ENCODE results near the gene DNAJB1.

Gene DNAJB1

DNA sequence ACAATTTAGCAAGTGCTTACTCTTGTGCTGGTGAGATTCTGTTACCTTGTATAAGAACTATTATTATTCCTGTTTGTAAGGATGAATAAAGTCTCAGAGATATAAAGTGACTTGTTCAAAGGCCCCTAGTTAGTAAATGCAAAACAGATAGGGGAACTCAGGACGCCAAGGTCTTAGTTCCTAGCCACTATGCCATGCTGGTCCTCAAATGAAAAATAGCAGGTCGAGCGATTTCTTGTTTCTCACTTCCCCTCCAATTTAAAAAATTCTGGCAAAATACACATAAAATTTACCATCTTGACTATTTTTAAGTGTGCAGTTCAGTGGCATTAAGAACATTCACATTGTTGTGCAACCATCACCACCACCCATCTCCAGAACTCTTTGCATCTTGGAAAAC, 12.3 kb upstream of the DNAJB1 start:
- H4K20me1 ChIP-seq (ENCODE audit: insufficient read depth, low read length, poor library complexity, severe bottlenecking): peaks cover 16% of the 10 kb centered on the region
- H2AFZ ChIP-seq (ENCODE audit: low read length): no peak overlapping the region
- H3K9me3 ChIP-seq (ENCODE audit: insufficient read depth, low read depth, low read length): no peaks in the 10 kb centered on the region
- no peaks in the 10 kb centered on the region for H3F3A ChIP-seq (ENCODE audit: low read depth)
- H3K9me2 ChIP-seq (replicated peaks; ENCODE audit: low read depth, low read length): no peaks in the 10 kb centered on the region
- peak overlapping the region; percentile 75 for H3K4me2 ChIP-seq (ENCODE audit: low read depth, low read length, poor library complexity, severe bottlenecking)
- peak overlapping the region; percentile 89 for H3K4me3 ChIP-seq (ENCODE audit: low read length, poor library complexity, severe bottlenecking)
- no peaks in the 10 kb centered on the region for H3K27me3 ChIP-seq (ENCODE audit: insufficient read depth, low read length, poor library complexity, severe bottlenecking)
- H3K79me2 ChIP-seq (ENCODE audit: insufficient read depth, low read length): peaks cover 48% of the 10 kb centered on the region
- peak overlapping the region; percentile 73 for H3K9ac ChIP-seq (ENCODE audit: low read depth, low read length, poor library complexity, severe bottlenecking)
- TF ChIP-seq, protein P1, sequence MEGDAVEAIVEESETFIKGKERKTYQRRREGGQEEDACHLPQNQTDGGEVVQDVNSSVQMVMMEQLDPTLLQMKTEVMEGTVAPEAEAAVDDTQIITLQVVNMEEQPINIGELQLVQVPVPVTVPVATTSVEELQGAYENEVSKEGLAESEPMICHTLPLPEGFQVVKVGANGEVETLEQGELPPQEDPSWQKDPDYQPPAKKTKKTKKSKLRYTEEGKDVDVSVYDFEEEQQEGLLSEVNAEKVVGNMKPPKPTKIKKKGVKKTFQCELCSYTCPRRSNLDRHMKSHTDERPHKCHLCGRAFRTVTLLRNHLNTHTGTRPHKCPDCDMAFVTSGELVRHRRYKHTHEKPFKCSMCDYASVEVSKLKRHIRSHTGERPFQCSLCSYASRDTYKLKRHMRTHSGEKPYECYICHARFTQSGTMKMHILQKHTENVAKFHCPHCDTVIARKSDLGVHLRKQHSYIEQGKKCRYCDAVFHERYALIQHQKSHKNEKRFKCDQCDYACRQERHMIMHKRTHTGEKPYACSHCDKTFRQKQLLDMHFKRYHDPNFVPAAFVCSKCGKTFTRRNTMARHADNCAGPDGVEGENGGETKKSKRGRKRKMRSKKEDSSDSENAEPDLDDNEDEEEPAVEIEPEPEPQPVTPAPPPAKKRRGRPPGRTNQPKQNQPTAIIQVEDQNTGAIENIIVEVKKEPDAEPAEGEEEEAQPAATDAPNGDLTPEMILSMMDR (conservative IDR thresholded peaks at IDR 0.05; ENCODE audit: low read length): no peak
- TF ChIP-seq EZH2phosphoT487 (IDR thresholded peaks at IDR 0.05; ENCODE audit: borderline replicate concordance): no peak
- H3K36me3 ChIP-seq (ENCODE audit: insufficient read depth, low read length): no peaks in the 10 kb centered on the region
- H3K4me1 ChIP-seq (ENCODE audit: insufficient read depth, low read length, poor library complexity, severe bottlenecking): peaks cover 9% of the 10 kb centered on the region

DNA sequence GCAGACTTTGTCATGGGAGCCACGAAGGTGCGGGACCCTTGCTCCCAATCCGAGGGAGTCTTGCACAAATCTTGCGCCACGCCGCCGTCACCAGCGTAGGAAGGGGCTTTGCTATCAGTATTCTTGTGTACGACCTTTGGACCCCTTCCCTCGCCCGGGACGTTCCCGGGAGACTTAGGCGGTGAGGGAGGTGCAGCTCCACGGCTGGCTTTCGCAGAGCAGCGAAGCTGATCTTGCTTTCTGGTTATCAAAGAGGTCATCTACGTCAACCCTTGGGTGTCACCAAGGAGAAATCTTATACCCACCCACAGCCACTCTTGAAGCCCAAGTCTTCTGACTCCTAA, 11.8 kb upstream of the DNAJB1 start:
- Histone ChIP-seq H3K4me2 (ENCODE audit: low read depth, low read length, poor library complexity, severe bottlenecking) (peak overlapping the region; percentile 75), H2AFZ (ENCODE audit: low read length) (peak overlapping the region; percentile 77), H4K20me1 (ENCODE audit: insufficient read depth, low read length, poor library complexity, severe bottlenecking) (peaks cover 16% of the 10 kb centered on the region), H3K9ac (ENCODE audit: low read depth, low read length, poor library complexity, severe bottlenecking) (peak overlapping the region; percentile 73), H3K79me2 (ENCODE audit: insufficient read depth, low read length) (peaks cover 48% of the 10 kb centered on the region), H3K4me3 (ENCODE audit: low read length, poor library complexity, severe bottlenecking) (peak overlapping the region; percentile 89), H3K36me3 (ENCODE audit: insufficient read depth, low read length) (no peaks in the 10 kb centered on the region), H3K27me3 (ENCODE audit: insufficient read depth, low read length, poor library complexity, severe bottlenecking) (no peaks in the 10 kb centered on the region), H3K9me2 (replicated peaks; ENCODE audit: low read depth, low read length) (no peaks in the 10 kb centered on the region), H3F3A (ENCODE audit: low read depth) (no peaks in the 10 kb centered on the region), H3K9me3 (ENCODE audit: insufficient read depth, low read depth, low read length) (no peaks in the 10 kb centered on the region), H3K4me1 (ENCODE audit: insufficient read depth, low read length, poor library complexity, severe bottlenecking) (peaks cover 9% of the 10 kb centered on the region)
- TF ChIP-seq EZH2phosphoT487 (IDR thresholded peaks at IDR 0.05; ENCODE audit: borderline replicate concordance): no peak
- TF ChIP-seq, protein P1 (conservative IDR thresholded peaks at IDR 0.05; ENCODE audit: low read length): no peak

DNA sequence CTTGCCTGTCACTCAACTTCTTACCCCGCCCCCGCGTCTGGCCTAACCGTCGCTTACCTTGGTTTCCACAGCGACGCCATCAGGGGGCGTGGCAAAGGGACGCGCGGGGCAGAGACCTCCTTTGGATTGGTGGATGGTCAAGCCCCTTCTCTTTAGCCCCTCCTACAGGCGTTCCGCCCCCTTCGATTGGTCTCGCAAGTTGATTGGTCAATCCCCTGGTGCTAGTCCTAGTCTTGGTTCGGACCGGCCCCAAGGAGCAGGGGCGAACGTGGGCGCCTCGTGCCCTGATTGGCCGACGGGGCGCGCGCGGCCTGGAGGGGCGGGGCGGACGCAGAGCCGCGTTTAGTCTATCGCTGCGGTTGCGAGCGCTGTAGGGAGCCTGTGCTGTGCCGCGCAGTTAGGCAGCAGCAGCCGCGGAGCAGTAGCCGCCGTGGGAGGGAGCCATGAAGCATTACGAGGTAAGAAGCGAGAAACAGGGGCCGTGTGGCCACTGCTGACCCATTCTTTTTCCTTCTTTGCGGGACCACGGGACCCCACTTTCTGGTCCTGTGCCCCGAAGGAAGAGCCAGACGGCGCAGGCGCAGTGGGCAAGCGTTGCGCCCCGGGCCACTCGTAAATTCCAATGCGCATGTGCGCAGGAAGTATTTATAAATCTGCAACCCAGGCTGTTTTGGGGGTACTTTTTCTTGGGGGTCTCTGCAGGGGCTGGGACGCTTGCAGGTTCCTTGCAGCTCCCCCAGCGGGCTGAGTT, 11.2 kb upstream of the DNAJB1 start, which contains the start of gene TECR:
Gene TECR, plus strand, starts transcription at position 341 of the 751 bp plus-strand sequence. Its CDS starts 103 bp downstream, at position 444.
- H3K9ac ChIP-seq (ENCODE audit: low read depth, low read length, poor library complexity, severe bottlenecking): peak within 1 kb of the TSS; percentile 73
- H3K4me1 ChIP-seq (ENCODE audit: insufficient read depth, low read length, poor library complexity, severe bottlenecking): peaks cover 9% of the 10 kb centered on the region
- TF ChIP-seq EZH2phosphoT487 (IDR thresholded peaks at IDR 0.05; ENCODE audit: borderline replicate concordance): no peak
- TF ChIP-seq, protein P1 (conservative IDR thresholded peaks at IDR 0.05; ENCODE audit: low read length): no peak
- H3K9me3 ChIP-seq (ENCODE audit: insufficient read depth, low read depth, low read length): no peaks in the 10 kb centered on the region
- H2AFZ ChIP-seq (ENCODE audit: low read length): peak within 1 kb of the TSS; percentile 81
- no peaks in the 10 kb centered on the region for H3K9me2 ChIP-seq (replicated peaks; ENCODE audit: low read depth, low read length)
- H3K79me2 ChIP-seq (ENCODE audit: insufficient read depth, low read length): peaks cover 42% of the 10 kb centered on the region
- peak within 1 kb of the TSS; percentile 89 for H3K4me3 ChIP-seq (ENCODE audit: low read length, poor library complexity, severe bottlenecking)
- peaks cover 13% of the 10 kb centered on the region for H4K20me1 ChIP-seq (ENCODE audit: insufficient read depth, low read length, poor library complexity, severe bottlenecking)
- no peaks in the 10 kb centered on the region for H3F3A ChIP-seq (ENCODE audit: low read depth)
- no peaks in the 10 kb centered on the region for H3K36me3 ChIP-seq (ENCODE audit: insufficient read depth, low read length)
- peak within 1 kb of the TSS; percentile 75 for H3K4me2 ChIP-seq (ENCODE audit: low read depth, low read length, poor library complexity, severe bottlenecking)
- H3K27me3 ChIP-seq (ENCODE audit: insufficient read depth, low read length, poor library complexity, severe bottlenecking): no peaks in the 10 kb centered on the region

All from Loucy (cell line).